BLaER1 (cell line): ENCODE results near the gene NDUFA8.

Experiments used
- H3K27ac ChIP-seq: shearing (Covaris generic); formaldehyde crosslinking; 2 replicates; pipeline ENCODE4 v1.8.1; 2022
- H3K27me3 ChIP-seq: shearing (Covaris generic); formaldehyde crosslinking; 2 replicates; pipeline ENCODE4 v1.8.1; 2022
- H3K36me3 ChIP-seq: shearing (Covaris generic); formaldehyde crosslinking; 2 replicates; pipeline ENCODE4 v1.8.1; 2022
- H3K4me1 ChIP-seq: shearing (Covaris generic); formaldehyde crosslinking; 2 replicates; pipeline ENCODE4 v1.8.1; 2022
- H3K4me2 ChIP-seq: shearing (Covaris generic); formaldehyde crosslinking; 2 replicates; pipeline ENCODE4 v1.8.1; 2022
- H3K4me3 ChIP-seq: shearing (Covaris generic); formaldehyde crosslinking; 2 replicates; pipeline ENCODE4 v1.8.1; 2022
- H3K9ac ChIP-seq: shearing (Covaris generic); formaldehyde crosslinking; 2 replicates; pipeline ENCODE4 v1.8.1; 2022
- H3K9me3 ChIP-seq: shearing (Covaris generic); formaldehyde crosslinking; 2 replicates; pipeline ENCODE4 v1.8.1; 2022
- H4K20me1 ChIP-seq: shearing (Covaris generic); formaldehyde crosslinking; 2 replicates; pipeline ENCODE4 v1.8.1; 2022
- Cebpa-rat ChIP-seq: shearing (Covaris generic); IDR thresholded peaks from 2 replicates; pipeline ENCODE4 v1.8.1; 2022

Gene NDUFA8

GRCh38 chr9:122162415-122162814 lies 2.8 kb upstream of the NDUFA8 start:
- Histone ChIP-seq H3K4me1 (peaks cover 23% of the 10 kb centered on the region), H3K4me2 (no peak overlapping the region), H3K9ac (no peak overlapping the region), H3K9me3 (peaks cover 15% of the 10 kb centered on the region; the same call in 1 of the 2 replicates), H3K36me3 (no peaks in the 10 kb centered on the region), H3K27ac (no peak overlapping the region), H3K4me3 (no peak overlapping the region), H3K27me3 (no peaks in the 10 kb centered on the region), H4K20me1 (peaks cover 6% of the 10 kb centered on the region; the same call in 1 of the 2 replicates)
- no peak for TF ChIP-seq Cebpa-rat

DNA sequence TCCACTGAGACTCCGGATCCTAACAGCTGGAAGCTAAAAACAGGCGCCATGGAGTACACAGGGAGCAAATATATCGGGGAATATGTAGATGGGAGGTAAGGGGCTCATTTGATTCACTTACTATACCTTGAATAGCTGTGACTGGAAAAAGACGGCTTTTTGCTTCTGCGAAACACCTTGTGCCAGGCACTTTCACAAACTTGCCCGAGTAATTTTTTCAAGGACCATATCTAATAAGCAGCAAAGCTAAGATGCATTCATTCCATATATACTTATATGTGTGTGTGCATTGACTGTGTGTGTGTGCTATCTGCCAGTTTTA lies 307 bp upstream of the NDUFA8 start:
- no peak for TF ChIP-seq Cebpa-rat
- peak overlapping the region; percentile 85 for H3K4me2 ChIP-seq
- peaks cover 30% of the 10 kb centered on the region for H4K20me1 ChIP-seq
- H3K27ac ChIP-seq: no peak overlapping the region
- H3K36me3 ChIP-seq: peaks cover 5% of the 10 kb centered on the region; the same call in 1 of the 2 replicates
- H3K9ac ChIP-seq: no peak overlapping the region
- peak overlapping the region; percentile 85 for H3K4me3 ChIP-seq
- H3K27me3 ChIP-seq: no peaks in the 10 kb centered on the region
- peaks cover 15% of the 10 kb centered on the region; the same call in 1 of the 2 replicates for H3K9me3 ChIP-seq
- H3K4me1 ChIP-seq: peaks cover 28% of the 10 kb centered on the region

DNA sequence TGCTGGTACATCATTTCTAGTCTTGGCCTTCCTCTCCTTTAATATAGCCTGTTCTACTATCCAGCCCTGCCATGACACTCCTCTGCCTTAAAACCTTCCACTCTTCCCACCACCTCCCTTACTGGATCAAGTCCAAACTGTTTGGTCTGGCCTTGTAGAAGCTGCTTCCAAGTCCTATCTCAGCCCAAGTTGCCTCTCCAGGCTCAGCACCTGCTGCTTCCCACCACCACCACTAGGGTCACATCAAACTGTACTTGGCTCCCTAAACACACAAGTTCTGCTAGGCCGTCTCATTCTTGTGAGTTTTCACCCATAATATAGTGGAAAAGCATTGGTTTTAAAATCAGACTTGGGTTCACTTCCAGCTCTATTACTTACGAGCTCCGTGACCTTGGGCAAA lies 1.4 kb downstream of the NDUFA8 start:
- no peak overlapping the region for H3K9ac ChIP-seq
- no peaks in the 10 kb centered on the region for H3K27me3 ChIP-seq
- no peak for TF ChIP-seq Cebpa-rat
- peaks cover 9% of the 10 kb centered on the region; the same call in 1 of the 2 replicates for H3K36me3 ChIP-seq
- H3K9me3 ChIP-seq: peaks cover 15% of the 10 kb centered on the region; the same call in 1 of the 2 replicates
- peaks cover 47% of the 10 kb centered on the region for H4K20me1 ChIP-seq
- peaks cover 28% of the 10 kb centered on the region for H3K4me1 ChIP-seq
- H3K4me2 ChIP-seq: peak overlapping the region; percentile 85
- H3K4me3 ChIP-seq: no peak overlapping the region
- no peak overlapping the region for H3K27ac ChIP-seq

GRCh38 chr9:122155796-122156195 lies 3.8 kb downstream of the NDUFA8 start:
- no peak for TF ChIP-seq Cebpa-rat
- Histone ChIP-seq H3K4me3 (no peak overlapping the region), H3K27me3 (no peaks in the 10 kb centered on the region), H3K4me1 (peaks cover 28% of the 10 kb centered on the region), H3K9ac (no peak overlapping the region), H3K9me3 (no peaks in the 10 kb centered on the region), H3K36me3 (peaks cover 32% of the 10 kb centered on the region), H4K20me1 (peaks cover 61% of the 10 kb centered on the region), H3K27ac (no peak overlapping the region), H3K4me2 (no peak overlapping the region)

GRCh38 chr9:122151267-122151828 lies 8.2 kb downstream of the NDUFA8 start:
- no peak for TF ChIP-seq Cebpa-rat
- peaks cover 72% of the 10 kb centered on the region for H4K20me1 ChIP-seq
- peaks cover 75% of the 10 kb centered on the region for H3K36me3 ChIP-seq
- no peak overlapping the region for H3K4me3 ChIP-seq
- no peaks in the 10 kb centered on the region for H3K27me3 ChIP-seq
- no peaks in the 10 kb centered on the region for H3K9me3 ChIP-seq
- peaks cover 5% of the 10 kb centered on the region; the same call in 1 of the 2 replicates for H3K4me1 ChIP-seq
- no peak overlapping the region for H3K4me2 ChIP-seq
- H3K9ac ChIP-seq: no peak overlapping the region
- no peak overlapping the region for H3K27ac ChIP-seq

GRCh38 chr9:122145592-122145863 lies 14.1 kb downstream of the NDUFA8 start:
- TF ChIP-seq Cebpa-rat: no peak
- H3K9me3 ChIP-seq: no peaks in the 10 kb centered on the region
- no peaks in the 10 kb centered on the region for H3K27me3 ChIP-seq
- H3K4me3 ChIP-seq: no peak overlapping the region
- H3K27ac ChIP-seq: no peak overlapping the region
- H4K20me1 ChIP-seq: peaks cover 43% of the 10 kb centered on the region
- H3K36me3 ChIP-seq: peaks cover 93% of the 10 kb centered on the region
- H3K4me2 ChIP-seq: no peak overlapping the region
- no peaks in the 10 kb centered on the region for H3K4me1 ChIP-seq
- no peak overlapping the region for H3K9ac ChIP-seq

DNA sequence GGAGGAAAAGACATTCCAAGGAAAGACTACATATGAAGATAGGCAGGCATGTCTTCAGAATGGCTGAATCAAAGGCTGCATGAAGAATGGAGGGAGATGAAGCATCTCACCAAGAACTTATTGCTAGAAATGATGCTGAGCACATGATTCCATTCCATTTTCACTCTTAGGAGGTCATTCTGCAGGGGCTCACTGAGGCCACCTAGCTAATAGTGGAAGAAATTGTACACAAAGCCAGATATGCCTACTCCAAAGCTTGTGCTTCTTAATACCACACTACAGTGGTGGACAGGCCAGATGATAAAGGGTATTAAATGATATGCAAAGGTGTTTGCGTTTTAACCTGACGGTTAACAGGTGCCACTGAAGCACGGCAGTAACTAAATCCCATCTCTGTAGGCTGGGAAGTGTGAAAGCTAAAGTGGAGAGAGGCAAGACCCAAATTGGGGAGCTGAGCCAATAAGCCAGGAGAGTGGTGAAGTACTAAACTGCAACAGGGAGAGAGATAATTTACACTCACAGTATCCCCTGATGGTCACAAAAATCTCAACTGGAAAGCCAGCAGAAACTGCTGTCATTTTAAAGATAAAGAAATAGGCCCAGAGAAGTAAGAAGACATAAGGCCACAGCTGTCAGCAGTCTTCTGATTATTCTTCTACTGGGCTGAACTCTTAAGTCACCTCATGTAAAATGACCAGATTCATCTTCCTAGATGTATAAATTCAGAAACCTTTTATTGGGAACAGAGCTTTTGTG lies 14.6 kb downstream of the NDUFA8 start:
- H3K27ac ChIP-seq: no peak overlapping the region
- peaks cover 88% of the 10 kb centered on the region for H3K36me3 ChIP-seq
- H3K4me3 ChIP-seq: no peak overlapping the region
- H3K4me2 ChIP-seq: no peak overlapping the region
- no peaks in the 10 kb centered on the region for H3K4me1 ChIP-seq
- no peak for TF ChIP-seq Cebpa-rat
- H4K20me1 ChIP-seq: peaks cover 40% of the 10 kb centered on the region
- no peak overlapping the region for H3K9ac ChIP-seq
- no peaks in the 10 kb centered on the region for H3K9me3 ChIP-seq
- H3K27me3 ChIP-seq: no peaks in the 10 kb centered on the region

- no peaks in the 10 kb centered on the region for H3K9me3 ChIP-seq
- peaks cover 29% of the 10 kb centered on the region for H4K20me1 ChIP-seq
- H3K27ac ChIP-seq: no peak overlapping the region
- H3K4me1 ChIP-seq: no peaks in the 10 kb centered on the region
- no peak overlapping the region for H3K4me3 ChIP-seq
- no peak overlapping the region for H3K4me2 ChIP-seq
- peaks cover 77% of the 10 kb centered on the region for H3K36me3 ChIP-seq
- no peaks in the 10 kb centered on the region for H3K27me3 ChIP-seq
- H3K9ac ChIP-seq: no peak overlapping the region
- TF ChIP-seq Cebpa-rat: no peak
These were observed 15.6 kb downstream of the NDUFA8 start for GRCh38 chr9:122143876-122144405.

DNA sequence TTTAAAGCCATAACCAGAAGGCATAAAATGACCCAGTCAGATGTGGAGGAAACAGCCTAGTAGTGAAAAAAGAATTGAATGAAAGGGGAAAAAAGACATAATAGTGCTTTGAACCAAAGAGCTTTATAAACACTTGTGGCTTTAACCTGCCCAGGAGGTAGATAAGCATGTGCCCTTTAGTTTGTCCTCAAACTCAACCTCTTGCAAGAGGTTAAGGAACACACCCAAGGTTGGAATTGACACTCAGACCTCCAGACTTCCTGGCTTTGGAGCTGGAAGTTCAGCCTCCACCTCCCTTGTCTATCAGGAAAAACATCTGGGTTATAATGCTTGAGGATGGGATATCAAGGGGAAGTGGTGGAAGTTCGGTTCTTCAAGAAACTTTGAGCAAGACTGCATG lies 16.3 kb downstream of the NDUFA8 start:
- Histone ChIP-seq H3K9me3 (no peaks in the 10 kb centered on the region), H3K27ac (no peak overlapping the region), H3K27me3 (no peaks in the 10 kb centered on the region), H4K20me1 (peaks cover 28% of the 10 kb centered on the region), H3K4me2 (no peak overlapping the region), H3K9ac (no peak overlapping the region), H3K4me1 (no peaks in the 10 kb centered on the region), H3K4me3 (no peak overlapping the region), H3K36me3 (peaks cover 72% of the 10 kb centered on the region)
- no peak for TF ChIP-seq Cebpa-rat

DNA sequence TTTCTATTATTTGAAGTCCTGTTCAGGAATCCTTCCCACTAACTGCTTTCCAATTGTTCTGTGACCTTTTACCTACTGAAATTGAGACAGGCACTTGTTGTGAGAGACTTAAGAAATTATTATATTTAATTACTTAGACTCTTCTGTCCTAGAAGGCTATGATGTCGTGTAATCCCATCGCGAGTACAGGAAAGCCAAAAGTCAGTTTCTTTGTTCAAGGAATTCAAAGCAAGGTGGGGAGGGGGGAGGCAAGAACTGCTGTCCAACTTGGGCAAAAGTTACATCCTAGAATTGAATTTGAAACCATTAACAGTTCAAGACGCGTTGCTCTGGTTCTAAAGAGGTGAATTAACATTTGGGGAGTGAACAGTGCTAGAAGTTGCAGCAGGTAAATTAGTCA lies 17.9 kb downstream of the NDUFA8 start:
- H4K20me1 ChIP-seq: peaks cover 23% of the 10 kb centered on the region
- no peaks in the 10 kb centered on the region for H3K4me1 ChIP-seq

More for the DNA sequence above, 17.9 kb downstream of the NDUFA8 start:
- no peak for TF ChIP-seq Cebpa-rat
- H3K4me2 ChIP-seq: no peak overlapping the region
- H3K9ac ChIP-seq: no peak overlapping the region
- H3K4me3 ChIP-seq: no peak overlapping the region
- no peaks in the 10 kb centered on the region for H3K27me3 ChIP-seq
- H3K27ac ChIP-seq: no peak overlapping the region
- no peaks in the 10 kb centered on the region for H3K9me3 ChIP-seq
- peaks cover 56% of the 10 kb centered on the region for H3K36me3 ChIP-seq
